ENCODE measurements around the gene ALOX5.
"Not testable (repeated sequence)": the region's sequence is repeated elsewhere in the genome, so short reads cannot be mapped to it uniquely, and the experiment has no call there.

ALOX5 gene

GRCh38 chr10:45470098-45471012, 96.3 kb downstream of the ALOX5 start:
- DNase-seq = no peak

DNA sequence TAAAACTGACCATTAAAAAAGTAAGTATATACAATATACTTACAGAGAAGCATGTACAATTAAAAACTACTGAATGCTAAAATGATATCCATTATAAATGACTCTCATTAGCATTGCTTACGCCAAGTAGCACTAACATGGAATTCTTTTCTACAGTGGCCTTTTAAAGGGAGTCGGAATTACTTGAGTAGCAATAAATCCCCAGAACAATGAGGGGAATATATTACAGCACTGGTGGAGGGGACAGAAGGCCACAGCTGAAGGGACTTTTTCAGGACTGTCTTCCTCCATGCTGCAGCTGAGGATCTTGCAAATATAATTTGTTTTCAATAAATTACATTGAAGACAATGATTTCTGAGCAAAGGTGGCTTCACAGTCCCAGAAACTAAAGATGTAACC, 97.0 kb downstream of the ALOX5 start:
- no peak for DNase-seq

- no peak for DNase-seq
These were observed 97.7 kb downstream of the ALOX5 start for GRCh38 chr10:45471531-45472310.

GRCh38 chr10:45473126-45473525, 99.1 kb downstream of the ALOX5 start:
- DNase-seq = no peak

- no peak for DNase-seq
These were observed 102.5 kb downstream of the ALOX5 start for GRCh38 chr10:45476559-45476958.

GRCh38 chr10:45480294-45480693, 106.3 kb downstream of the ALOX5 start:
- DNase-seq = no peak

DNA sequence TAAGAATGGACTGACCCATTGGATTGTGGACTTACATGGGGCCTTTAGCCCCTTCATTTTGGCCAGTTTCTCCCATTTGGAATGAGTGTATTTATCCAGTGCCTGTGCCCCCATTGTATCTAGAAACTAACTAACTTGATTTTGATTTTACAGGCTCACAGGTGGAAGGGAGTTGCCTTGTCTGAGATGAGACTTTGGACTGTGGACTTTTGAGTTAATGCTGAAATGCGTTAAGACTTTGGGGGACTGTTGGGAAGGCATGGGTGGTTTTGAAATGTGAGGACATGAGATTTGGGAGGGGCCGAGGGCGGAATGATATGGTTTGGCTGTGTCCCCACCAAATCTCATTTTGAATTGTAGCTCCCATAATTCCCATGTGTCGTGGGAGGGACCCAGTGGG, 107.1 kb downstream of the ALOX5 start:
- not testable (repeated sequence) for DNase-seq

- DNase-seq = no peak
These were observed 109.0 kb downstream of the ALOX5 start for GRCh38 chr10:45483002-45483401.

- no peak for DNase-seq
These were observed 113.7 kb downstream of the ALOX5 start for GRCh38 chr10:45487735-45488134.

GRCh38 chr10:45488365-45488764, 114.3 kb downstream of the ALOX5 start:
- DNase-seq = no peak

DNA sequence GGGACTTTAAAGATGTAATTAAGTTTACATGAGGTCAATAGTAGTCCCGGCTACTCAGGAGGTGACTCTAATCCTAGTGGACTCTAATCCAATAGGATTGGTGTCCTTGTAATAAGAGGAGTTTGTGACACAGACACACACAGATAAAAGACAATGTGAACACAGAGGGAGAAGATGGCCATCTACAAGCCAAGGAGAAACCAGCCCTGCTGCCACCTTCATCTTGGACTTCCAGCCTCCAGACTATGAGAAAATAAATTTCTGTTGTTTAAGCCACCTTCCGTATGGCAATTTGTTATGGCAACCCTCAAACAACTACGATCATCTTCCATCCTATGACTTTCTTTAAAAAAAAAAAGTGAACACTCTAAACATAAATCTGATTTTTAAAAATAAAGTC, 116.3 kb downstream of the ALOX5 start:
- DNase-seq = no peak

- DNase-seq = no peak
These were observed 117.0 kb downstream of the ALOX5 start for GRCh38 chr10:45491061-45491460.

Measured in NCI-H2171 treated with DMSO at 0.1 percent for 48 hours (cell line).